Activated naive CD4-positive, alpha-beta T cell treated with anti-CD3 and anti-CD28 coated beads for 36 hours (primary cell): ENCODE measurements around the gene CDH7. TPM values are rescaled to one million over a fixed set of nuclear protein-coding genes. Genes with fewer than 3 reads are reported as not detected.

ENCODE experiments used
- CTCF ChIA-PET: fragments of 350-600 bp; sonication (Branson Sonifier 250); formaldehyde crosslinking; loops from one replicate; lab custom pipeline; 2021; ENCODE audit warnings: antibody characterized with exemption; lab: Charles Lee
- DNase-seq: peaks from one replicate; pipeline ENCODE4 v3.0.0-alpha.2; 2020
- H3K27ac Mint-ChIP-seq: one replicate; pipeline ENCODE4 v1.8.0; 2021; ENCODE audit warnings: mild to moderate bottlenecking, mixed read lengths
- H3K27me3 Mint-ChIP-seq: one replicate; pipeline ENCODE4 v1.8.0; 2021; ENCODE audit warnings: low read depth, mixed read lengths
- H3K36me3 Mint-ChIP-seq: one replicate; pipeline ENCODE4 v1.8.0; 2021; ENCODE audit warnings: low read depth, mixed read lengths
- H3K4me1 Mint-ChIP-seq: one replicate; pipeline ENCODE4 v1.8.0; 2021; ENCODE audit warnings: low read depth, mixed read lengths
- H3K4me3 Mint-ChIP-seq: one replicate; pipeline ENCODE4 v1.8.0; 2021; ENCODE audit warnings: mild to moderate bottlenecking, moderate library complexity, mixed read lengths
- H3K9me3 Mint-ChIP-seq: one replicate; pipeline ENCODE4 v1.8.0; 2021; ENCODE audit warnings: mixed read lengths
- intact Hi-C: fragments of 100-400 bp; cut with micrococcal nuclease; formaldehyde crosslinking; loops from one replicate; pipeline ENCODE4 v1.15.1; 2023
- total RNA-seq, 2 experiments: library from RNA; stranded (reverse); gene quantifications; one replicate each; pipeline ENCODE4 v1.2.3, GENCODE V29; 2021

The CDH7 gene
- total RNA-seq, 2 experiments from 2014 or later: not detected

- Mint-ChIP-seq H3K27me3 (no peaks in the 10 kb centered on the region), H3K27ac (no peak overlapping the region), H3K36me3 (no peaks in the 10 kb centered on the region), H3K4me3 (no peak overlapping the region), H3K9me3 (peaks cover 1% of the 10 kb centered on the region), H3K4me1 (no peaks in the 10 kb centered on the region)
- DNase-seq: no peak
- CTCF ChIA-PET: no interaction called here
- intact Hi-C loops: no loop called here
These were observed 39.8 kb downstream of the CDH7 start for GRCh38 chr18:65790604-65791003.

- Mint-ChIP-seq H3K9me3 (peaks cover 1% of the 10 kb centered on the region), H3K4me3 (no peak overlapping the region), H3K27me3 (no peaks in the 10 kb centered on the region), H3K36me3 (no peaks in the 10 kb centered on the region), H3K27ac (no peak overlapping the region), H3K4me1 (no peaks in the 10 kb centered on the region)
- CTCF ChIA-PET: no interaction called here
- DNase-seq: no peak
- intact Hi-C loops: no loop called here
These were observed 40.9 kb downstream of the CDH7 start for GRCh38 chr18:65791719-65792118.

GRCh38 chr18:65792456-65793074 is 41.8 kb downstream of the CDH7 start:
- Mint-ChIP-seq H3K27ac (no peak overlapping the region), H3K27me3 (no peaks in the 10 kb centered on the region), H3K4me3 (no peak overlapping the region), H3K36me3 (no peaks in the 10 kb centered on the region), H3K4me1 (no peaks in the 10 kb centered on the region), H3K9me3 (peaks cover 1% of the 10 kb centered on the region)
- CTCF ChIA-PET: no interaction called here
- intact Hi-C loops: no loop called here
- DNase-seq: no peak

GRCh38 chr18:65808759-65809158 is 57.9 kb downstream of the CDH7 start:
- CTCF ChIA-PET: no interaction called here
- no peak for DNase-seq
- Mint-ChIP-seq H3K9me3 (peaks cover 1% of the 10 kb centered on the region), H3K36me3 (no peaks in the 10 kb centered on the region), H3K27me3 (no peaks in the 10 kb centered on the region), H3K27ac (no peak overlapping the region), H3K4me3 (no peak overlapping the region), H3K4me1 (no peaks in the 10 kb centered on the region)
- intact Hi-C loops: no loop called here

GRCh38 chr18:65811307-65811706 is 60.5 kb downstream of the CDH7 start:
- no peaks in the 10 kb centered on the region for H3K27me3 Mint-ChIP-seq
- H3K27ac Mint-ChIP-seq: no peak overlapping the region
- H3K36me3 Mint-ChIP-seq: no peaks in the 10 kb centered on the region
- no peak for DNase-seq
- no peaks in the 10 kb centered on the region for H3K4me1 Mint-ChIP-seq
- H3K9me3 Mint-ChIP-seq: peaks cover 1% of the 10 kb centered on the region
- CTCF ChIA-PET: no interaction called here
- intact Hi-C loops: no loop called here
- H3K4me3 Mint-ChIP-seq: no peak overlapping the region

- no peak for DNase-seq
- intact Hi-C loops: no loop called here
- Mint-ChIP-seq H3K4me1 (no peaks in the 10 kb centered on the region), H3K27ac (no peak overlapping the region), H3K4me3 (no peak overlapping the region), H3K36me3 (no peaks in the 10 kb centered on the region), H3K27me3 (no peaks in the 10 kb centered on the region), H3K9me3 (peaks cover 2% of the 10 kb centered on the region)
- CTCF ChIA-PET: no interaction called here
These were observed 64.7 kb downstream of the CDH7 start for GRCh38 chr18:65815506-65815905.

GRCh38 chr18:65817178-65817577 is 66.4 kb downstream of the CDH7 start:
- Mint-ChIP-seq H3K36me3 (no peaks in the 10 kb centered on the region), H3K4me1 (no peaks in the 10 kb centered on the region), H3K4me3 (no peak overlapping the region), H3K27ac (no peak overlapping the region), H3K9me3 (peaks cover 2% of the 10 kb centered on the region), H3K27me3 (no peaks in the 10 kb centered on the region)
- intact Hi-C loops: no loop called here
- no peak for DNase-seq
- CTCF ChIA-PET: no interaction called here

GRCh38 chr18:65821911-65822310 is 71.1 kb downstream of the CDH7 start:
- Mint-ChIP-seq H3K4me1 (no peaks in the 10 kb centered on the region), H3K36me3 (no peaks in the 10 kb centered on the region), H3K9me3 (peaks cover 3% of the 10 kb centered on the region), H3K27me3 (no peaks in the 10 kb centered on the region), H3K4me3 (no peak overlapping the region), H3K27ac (no peak overlapping the region)
- intact Hi-C loops: no loop called here
- DNase-seq: no peak
- CTCF ChIA-PET: no interaction called here

GRCh38 chr18:65822826-65823225 is 72.0 kb downstream of the CDH7 start:
- no peak for DNase-seq
- Mint-ChIP-seq H3K4me3 (no peak overlapping the region), H3K4me1 (no peaks in the 10 kb centered on the region), H3K9me3 (peaks cover 3% of the 10 kb centered on the region), H3K27me3 (no peaks in the 10 kb centered on the region), H3K36me3 (no peaks in the 10 kb centered on the region), H3K27ac (no peak overlapping the region)
- CTCF ChIA-PET: no interaction called here
- intact Hi-C loops: no loop called here

- Mint-ChIP-seq H3K4me1 (no peaks in the 10 kb centered on the region), H3K27ac (no peak overlapping the region), H3K27me3 (no peaks in the 10 kb centered on the region), H3K4me3 (no peak overlapping the region), H3K36me3 (no peaks in the 10 kb centered on the region), H3K9me3 (peaks cover 5% of the 10 kb centered on the region)
- DNase-seq: no peak
- CTCF ChIA-PET: no interaction called here
- intact Hi-C loops: no loop called here
These were observed 76.6 kb downstream of the CDH7 start for GRCh38 chr18:65827444-65827843.

GRCh38 chr18:65835881-65836280 is 85.1 kb downstream of the CDH7 start:
- DNase-seq: no peak
- Mint-ChIP-seq H3K4me3 (no peak overlapping the region), H3K9me3 (peaks cover 14% of the 10 kb centered on the region), H3K4me1 (no peaks in the 10 kb centered on the region), H3K27ac (no peak overlapping the region), H3K27me3 (no peaks in the 10 kb centered on the region), H3K36me3 (no peaks in the 10 kb centered on the region)
- CTCF ChIA-PET: interaction anchor here (0.5 kb wide), 1 partner anchor 322 kb away, joined by 3 read pairs; no protein-coding TSS in a partner anchor
- intact Hi-C loops: no loop called here

GRCh38 chr18:65846107-65846506 is 95.3 kb downstream of the CDH7 start:
- Mint-ChIP-seq H3K9me3 (no peaks in the 10 kb centered on the region), H3K27me3 (no peaks in the 10 kb centered on the region), H3K36me3 (no peaks in the 10 kb centered on the region), H3K4me1 (no peaks in the 10 kb centered on the region), H3K27ac (no peak overlapping the region), H3K4me3 (no peak overlapping the region)
- no peak for DNase-seq
- intact Hi-C loops: no loop called here
- CTCF ChIA-PET: no interaction called here

GRCh38 chr18:65852273-65852672 is 101.5 kb downstream of the CDH7 start:
- intact Hi-C loops: no loop called here
- no peak overlapping the region for H3K4me3 Mint-ChIP-seq
- H3K4me1 Mint-ChIP-seq: no peaks in the 10 kb centered on the region
- no peak for DNase-seq
- CTCF ChIA-PET: no interaction called here
- no peak overlapping the region for H3K27ac Mint-ChIP-seq
- no peaks in the 10 kb centered on the region for H3K9me3 Mint-ChIP-seq
- no peaks in the 10 kb centered on the region for H3K36me3 Mint-ChIP-seq
- H3K27me3 Mint-ChIP-seq: no peaks in the 10 kb centered on the region
